ENCODE data around the gene PTPN9. TPM values are rescaled to one million over a fixed set of nuclear protein-coding genes. Genes with fewer than 3 reads are reported as not detected.

PTPN9 gene
- total RNA-seq, 2 donors from 2014 or later = 31.1 to 32.3 TPM

- Histone ChIP-seq H3K27me3 (no peaks in the 10 kb centered on the region), H3K27ac (no peak overlapping the region), H3K36me3 (peaks cover 15% of the 10 kb centered on the region), H3K9ac (ENCODE audit: low read depth in 2 of 2, low read length in 2 of 2) (no peak overlapping the region), H3K4me1 (no peaks in the 10 kb centered on the region), H3K4me3 (no peak overlapping the region), H3K9me3 (no peaks in the 10 kb centered on the region)
- no peak for TF ChIP-seq CTCF (IDR thresholded peaks at IDR 0.05)
- no peak for DNase-seq
- intact Hi-C loops (cut with DNase I) = no loop called here
Measured at GRCh38 chr15:75425966-75426500, 153.1 kb downstream of the PTPN9 start.

- Histone ChIP-seq H3K27me3 (no peaks in the 10 kb centered on the region), H3K36me3 (peaks cover 7% of the 10 kb centered on the region), H3K27ac (no peak overlapping the region), H3K4me1 (peaks cover 4% of the 10 kb centered on the region), H3K4me3 (no peak overlapping the region), H3K9ac (ENCODE audit: low read depth in 2 of 2, low read length in 2 of 2) (no peak overlapping the region), H3K9me3 (no peaks in the 10 kb centered on the region)
- DNase-seq = no peak
- no peak for TF ChIP-seq CTCF (IDR thresholded peaks at IDR 0.05)
- intact Hi-C loops (cut with DNase I) = no loop called here
Measured at GRCh38 chr15:75422554-75422953, 156.6 kb downstream of the PTPN9 start.

GRCh38 chr15:75420698-75421097 lies 158.4 kb downstream of the PTPN9 start:
- Histone ChIP-seq H3K4me3 (no peak overlapping the region), H3K27ac (no peak overlapping the region), H3K4me1 (peaks cover 4% of the 10 kb centered on the region), H3K27me3 (no peaks in the 10 kb centered on the region), H3K9ac (ENCODE audit: low read depth in 2 of 2, low read length in 2 of 2) (no peak overlapping the region), H3K9me3 (no peaks in the 10 kb centered on the region), H3K36me3 (peaks cover 7% of the 10 kb centered on the region)
- TF ChIP-seq CTCF (IDR thresholded peaks at IDR 0.05) = no peak
- intact Hi-C loops (cut with DNase I) = no loop called here
- DNase-seq = no peak

- no peak for TF ChIP-seq CTCF (IDR thresholded peaks at IDR 0.05)
- Histone ChIP-seq H3K4me3 (no peak overlapping the region), H3K9me3 (no peaks in the 10 kb centered on the region), H3K27ac (no peak overlapping the region), H3K36me3 (peaks cover 15% of the 10 kb centered on the region), H3K4me1 (peaks cover 4% of the 10 kb centered on the region), H3K9ac (ENCODE audit: low read depth in 2 of 2, low read length in 2 of 2) (no peak overlapping the region), H3K27me3 (no peaks in the 10 kb centered on the region)
- intact Hi-C loops (cut with DNase I) = no loop called here
- no peak for DNase-seq
Measured at GRCh38 chr15:75416584-75416983, 162.5 kb downstream of the PTPN9 start.

Other genes with a start within 250 kb of the PTPN9 start
- 100 to 1,000 TPM in 1 of 2 donors, 10 to 100 TPM in 1; 69.8 to 127 TPM for gene COMMD4, start 243.3 kb downstream of the PTPN9 start, total RNA-seq
- gene NEIL1, start 232.3 kb downstream of the PTPN9 start, total RNA-seq = 10 to 100 TPM; 34.1 to 39.6 TPM
- gene MAN2C1, start 210.7 kb downstream of the PTPN9 start, total RNA-seq = 100 to 1,000 TPM; 115 to 176 TPM
- gene SIN3A, start 127.6 kb downstream of the PTPN9 start, total RNA-seq = 10 to 100 TPM; 51.4 to 54.3 TPM
- gene SNUPN, start 46.4 kb upstream of the PTPN9 start, total RNA-seq = 10 to 100 TPM; 19.1 to 20.7 TPM
- 10 to 100 TPM; 55.3 to 94.6 TPM for gene IMP3, start 60.9 kb upstream of the PTPN9 start, total RNA-seq
- gene SNX33, start 68.6 kb upstream of the PTPN9 start, total RNA-seq = 10 to 100 TPM; 26.2 to 28.1 TPM
- gene CSPG4, start 133.5 kb upstream of the PTPN9 start, total RNA-seq = 10 to 100 TPM in 1 of 2 donors, 1 to 10 TPM in 1; 2.1 to 12.7 TPM

All from colonic mucosa (tissue), 4 donors.